Dendritic cell treated with granulocyte-macrophage colony-stimulating factor and Interleukin-4, amounts not matched to agents 40 ng/mL and 50 ng/mL, for 4 days (primary cell): Measurements from ENCODE around the gene SLC22A15.

ENCODE experiments used
- H3K27ac Mint-ChIP-seq: one replicate; pipeline ENCODE4 v1.8.0; 2022; ENCODE audit warnings: mild to moderate bottlenecking, mixed read lengths
- H3K27me3 Mint-ChIP-seq: one replicate; pipeline ENCODE4 v1.8.0; 2022; ENCODE audit warnings: mild to moderate bottlenecking, mixed read lengths
- H3K36me3 Mint-ChIP-seq: one replicate; pipeline ENCODE4 v1.8.0; 2022; ENCODE audit warnings: low read depth, mixed read lengths
- H3K4me1 Mint-ChIP-seq: one replicate; pipeline ENCODE4 v1.8.0; 2022; ENCODE audit warnings: low read depth, mixed read lengths
- H3K4me3 Mint-ChIP-seq: one replicate; pipeline ENCODE4 v1.8.0; 2022; ENCODE audit warnings: mild to moderate bottlenecking, moderate library complexity, mixed read lengths
- H3K9me3 Mint-ChIP-seq: one replicate; pipeline ENCODE4 v1.8.0; 2022; ENCODE audit warnings: mixed read lengths
- intact Hi-C: fragments of 100-400 bp; cut with micrococcal nuclease; formaldehyde crosslinking; loops from one replicate; pipeline ENCODE4 v1.15.0; 2022

SLC22A15 gene

GRCh38 chr1:116087628-116088027, 111.3 kb downstream of the SLC22A15 start:
- Mint-ChIP-seq H3K4me1 (peaks cover 6% of the 10 kb centered on the region), H3K27me3 (no peaks in the 10 kb centered on the region), H3K36me3 (peaks cover 37% of the 10 kb centered on the region), H3K9me3 (peaks cover 30% of the 10 kb centered on the region), H3K4me3 (no peak overlapping the region), H3K27ac (no peak overlapping the region)
- intact Hi-C loops, result no loop called here

- peaks cover 60% of the 10 kb centered on the region for H3K36me3 Mint-ChIP-seq
- no peak overlapping the region for H3K27ac Mint-ChIP-seq
- peaks cover 35% of the 10 kb centered on the region for H3K9me3 Mint-ChIP-seq
- peaks cover 6% of the 10 kb centered on the region for H3K4me1 Mint-ChIP-seq
- intact Hi-C loops, result no loop called here
- H3K4me3 Mint-ChIP-seq, result no peak overlapping the region
- no peaks in the 10 kb centered on the region for H3K27me3 Mint-ChIP-seq
Observed at GRCh38 chr1:116089870-116090269, 113.6 kb downstream of the SLC22A15 start.

DNA sequence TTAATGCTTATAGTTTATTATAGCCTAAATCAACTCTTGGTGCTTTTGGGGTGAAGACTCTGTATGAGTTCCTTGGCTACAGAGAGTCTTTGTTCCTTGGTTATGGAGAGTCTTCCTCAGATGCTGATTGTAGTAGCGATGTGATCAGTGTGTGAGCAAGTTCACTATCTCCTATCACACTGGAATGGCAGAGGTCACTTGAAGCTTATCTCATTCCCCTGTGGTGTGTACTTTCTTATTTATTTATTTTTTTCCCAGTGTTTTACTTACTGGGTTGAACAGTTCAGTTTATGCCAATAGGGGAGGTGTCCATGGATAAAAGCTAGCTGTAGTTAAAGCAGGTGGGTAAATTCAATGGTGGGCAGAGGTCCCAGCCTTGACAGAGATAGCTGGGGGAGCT, 114.8 kb downstream of the SLC22A15 start:
- H3K9me3 Mint-ChIP-seq, result peaks cover 40% of the 10 kb centered on the region
- intact Hi-C loops, result no loop called here
- no peak overlapping the region for H3K4me3 Mint-ChIP-seq
- H3K4me1 Mint-ChIP-seq, result peaks cover 6% of the 10 kb centered on the region
- H3K27ac Mint-ChIP-seq, result no peak overlapping the region
- no peaks in the 10 kb centered on the region for H3K27me3 Mint-ChIP-seq
- peaks cover 65% of the 10 kb centered on the region for H3K36me3 Mint-ChIP-seq

- H3K36me3 Mint-ChIP-seq, result peaks cover 67% of the 10 kb centered on the region
- H3K27ac Mint-ChIP-seq, result no peak overlapping the region
- peaks cover 40% of the 10 kb centered on the region for H3K9me3 Mint-ChIP-seq
- peaks cover 6% of the 10 kb centered on the region for H3K4me1 Mint-ChIP-seq
- intact Hi-C loops, result no loop called here
- no peak overlapping the region for H3K4me3 Mint-ChIP-seq
- no peaks in the 10 kb centered on the region for H3K27me3 Mint-ChIP-seq
Observed at GRCh38 chr1:116092752-116093489, 116.6 kb downstream of the SLC22A15 start.

- Mint-ChIP-seq H3K27ac (no peak overlapping the region), H3K36me3 (peaks cover 50% of the 10 kb centered on the region), H3K4me1 (no peaks in the 10 kb centered on the region), H3K9me3 (peaks cover 21% of the 10 kb centered on the region), H3K4me3 (no peak overlapping the region), H3K27me3 (no peaks in the 10 kb centered on the region)
- intact Hi-C loops, result no loop called here
Observed at GRCh38 chr1:116095027-116095426, 118.7 kb downstream of the SLC22A15 start.

- Mint-ChIP-seq H3K9me3 (peaks cover 10% of the 10 kb centered on the region), H3K4me3 (no peak overlapping the region)
- intact Hi-C loops, result no loop called here
Observed at GRCh38 chr1:116096013-116096618, 119.8 kb downstream of the SLC22A15 start.

DNA sequence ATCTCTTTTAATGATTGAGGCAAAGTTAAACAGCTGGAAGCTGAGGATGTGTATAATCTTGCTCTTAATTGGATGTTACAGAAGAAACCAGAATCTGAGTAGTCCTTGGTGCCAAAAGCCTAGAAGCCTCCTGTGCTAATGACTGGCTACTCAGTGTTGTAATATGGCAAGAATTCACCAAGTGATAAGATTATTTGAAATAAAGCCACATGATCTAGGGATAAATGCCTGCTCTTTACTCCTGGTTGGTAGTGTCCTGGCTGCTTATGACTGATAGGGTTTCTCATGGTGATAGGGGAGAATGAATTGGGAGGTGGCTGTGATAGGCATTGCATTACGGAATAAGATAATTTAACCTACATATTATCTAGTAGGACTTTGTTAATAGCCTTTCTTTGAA, 121.3 kb downstream of the SLC22A15 start:
- H3K27me3 Mint-ChIP-seq, result no peaks in the 10 kb centered on the region
- H3K27ac Mint-ChIP-seq, result no peak overlapping the region
- intact Hi-C loops, result no loop called here
- H3K4me1 Mint-ChIP-seq, result no peaks in the 10 kb centered on the region
- H3K9me3 Mint-ChIP-seq, result peaks cover 9% of the 10 kb centered on the region
- H3K4me3 Mint-ChIP-seq, result no peak overlapping the region
- peaks cover 37% of the 10 kb centered on the region for H3K36me3 Mint-ChIP-seq

More at GRCh38 chr1:116096013-116096618, 119.8 kb downstream of the SLC22A15 start:
- H3K4me1 Mint-ChIP-seq, result no peaks in the 10 kb centered on the region
- no peak overlapping the region for H3K27ac Mint-ChIP-seq
- H3K36me3 Mint-ChIP-seq, result peaks cover 40% of the 10 kb centered on the region
- H3K27me3 Mint-ChIP-seq, result no peaks in the 10 kb centered on the region

DNA sequence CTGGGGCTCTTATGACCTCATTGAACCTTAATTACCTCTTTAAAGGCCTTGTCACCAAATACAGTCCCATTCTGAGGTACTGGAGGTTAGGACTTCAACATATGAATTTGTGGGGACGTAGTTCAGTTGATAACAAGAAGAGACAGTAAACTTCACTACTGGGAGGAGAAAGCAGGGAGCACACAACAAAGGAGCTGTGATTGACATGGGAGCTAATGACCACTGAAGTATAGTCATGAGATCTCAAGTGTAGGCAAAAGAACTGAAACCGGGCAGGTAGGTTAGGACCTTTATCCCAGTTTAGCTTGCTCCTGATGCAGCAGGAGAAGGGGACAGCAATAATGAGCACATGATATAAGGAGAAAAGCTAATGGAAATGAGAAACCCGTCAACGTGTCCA, 123.1 kb downstream of the SLC22A15 start:
- intact Hi-C loops, result no loop called here
- peaks cover 20% of the 10 kb centered on the region for H3K36me3 Mint-ChIP-seq
- H3K27ac Mint-ChIP-seq, result no peak overlapping the region
- no peak overlapping the region for H3K4me3 Mint-ChIP-seq
- H3K9me3 Mint-ChIP-seq, result peaks cover 9% of the 10 kb centered on the region
- no peaks in the 10 kb centered on the region for H3K27me3 Mint-ChIP-seq
- H3K4me1 Mint-ChIP-seq, result no peaks in the 10 kb centered on the region

DNA sequence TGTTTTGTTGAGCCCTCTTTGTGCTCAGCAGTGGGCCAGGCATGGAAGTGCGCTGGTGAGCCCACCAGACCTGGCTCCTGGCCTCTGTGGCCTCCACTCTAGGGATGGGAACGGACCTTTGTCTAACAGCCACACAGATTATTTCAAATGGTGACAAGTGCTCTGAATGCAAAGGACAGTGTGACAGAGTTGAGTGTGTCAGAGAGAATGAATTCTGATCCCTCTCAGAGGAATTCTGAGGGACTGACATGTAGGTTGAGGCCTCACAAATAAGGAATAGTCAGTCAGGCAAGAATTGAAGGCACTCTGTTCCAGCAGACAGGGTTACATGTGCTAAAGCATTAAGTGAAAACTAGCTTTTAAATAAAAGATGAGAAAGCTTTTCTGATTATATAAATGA, 123.6 kb downstream of the SLC22A15 start:
- Mint-ChIP-seq H3K9me3 (peaks cover 4% of the 10 kb centered on the region), H3K36me3 (peaks cover 14% of the 10 kb centered on the region), H3K4me3 (no peak overlapping the region), H3K27me3 (no peaks in the 10 kb centered on the region), H3K27ac (no peak overlapping the region), H3K4me1 (no peaks in the 10 kb centered on the region)
- intact Hi-C loops, result no loop called here

DNA sequence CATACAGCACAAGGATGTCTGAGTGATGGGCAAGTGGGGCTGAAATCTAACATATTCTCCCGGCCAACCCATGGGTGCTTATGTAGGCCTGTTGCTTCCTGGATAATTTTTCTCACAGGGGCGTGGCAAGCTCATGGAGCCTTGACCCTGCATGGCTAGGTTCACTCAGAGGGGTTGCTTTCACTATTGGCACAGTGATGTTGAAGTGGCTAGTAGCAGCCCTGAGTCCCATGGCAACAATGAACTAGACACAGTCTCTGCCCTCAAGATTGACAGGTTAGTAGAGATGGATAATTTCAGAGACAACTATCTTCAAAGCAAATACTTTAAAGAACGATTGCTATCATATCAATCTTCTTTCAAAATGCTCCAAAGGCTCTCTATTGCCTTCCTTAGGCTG, 128.4 kb downstream of the SLC22A15 start:
- no peaks in the 10 kb centered on the region for H3K36me3 Mint-ChIP-seq
- peaks cover 2% of the 10 kb centered on the region for H3K27me3 Mint-ChIP-seq
- no peaks in the 10 kb centered on the region for H3K4me1 Mint-ChIP-seq
- H3K9me3 Mint-ChIP-seq, result no peaks in the 10 kb centered on the region
- intact Hi-C loops, result no loop called here
- H3K4me3 Mint-ChIP-seq, result no peak overlapping the region
- no peak overlapping the region for H3K27ac Mint-ChIP-seq

- Mint-ChIP-seq H3K36me3 (no peaks in the 10 kb centered on the region), H3K27me3 (peaks cover 2% of the 10 kb centered on the region), H3K27ac (no peak overlapping the region), H3K4me1 (peaks cover 5% of the 10 kb centered on the region), H3K9me3 (no peaks in the 10 kb centered on the region), H3K4me3 (no peak overlapping the region)
- intact Hi-C loops, result no loop called here
Observed at GRCh38 chr1:116105996-116106395, 129.7 kb downstream of the SLC22A15 start.

GRCh38 chr1:116106646-116107045, 130.3 kb downstream of the SLC22A15 start:
- intact Hi-C loops, result no loop called here
- no peaks in the 10 kb centered on the region for H3K9me3 Mint-ChIP-seq
- no peak overlapping the region for H3K27ac Mint-ChIP-seq
- H3K27me3 Mint-ChIP-seq, result peaks cover 2% of the 10 kb centered on the region
- H3K4me3 Mint-ChIP-seq, result no peak overlapping the region
- peaks cover 7% of the 10 kb centered on the region for H3K4me1 Mint-ChIP-seq
- no peaks in the 10 kb centered on the region for H3K36me3 Mint-ChIP-seq

- H3K27me3 Mint-ChIP-seq, result peaks cover 2% of the 10 kb centered on the region
- H3K27ac Mint-ChIP-seq, result no peak overlapping the region
- no peaks in the 10 kb centered on the region for H3K9me3 Mint-ChIP-seq
- H3K4me1 Mint-ChIP-seq, result peaks cover 7% of the 10 kb centered on the region
- intact Hi-C loops, result no loop called here
- no peak overlapping the region for H3K4me3 Mint-ChIP-seq
- no peaks in the 10 kb centered on the region for H3K36me3 Mint-ChIP-seq
Observed at GRCh38 chr1:116107371-116107770, 131.1 kb downstream of the SLC22A15 start.

GRCh38 chr1:116110567-116111523, 134.5 kb downstream of the SLC22A15 start, which contains the start of gene MAB21L3:
Gene MAB21L3, plus strand, starts transcription at chr1:116111399. Its CDS starts 1,217 bp downstream, at chr1:116112616.
- no peak within 1 kb of the TSS for H3K4me3 Mint-ChIP-seq
- intact Hi-C loops, result no loop called here

More at GRCh38 chr1:116110567-116111523, 134.5 kb downstream of the SLC22A15 start, which contains the start of gene MAB21L3:
- no peaks in the 10 kb centered on the region for H3K36me3 Mint-ChIP-seq
- no peak within 1 kb of the TSS for H3K27ac Mint-ChIP-seq
- H3K4me1 Mint-ChIP-seq, result peaks cover 7% of the 10 kb centered on the region
- peaks cover 2% of the 10 kb centered on the region for H3K27me3 Mint-ChIP-seq
- no peaks in the 10 kb centered on the region for H3K9me3 Mint-ChIP-seq
